Panc1 (cell line): Measurements from ENCODE around the gene TESMIN. TPM values are rescaled to one million over a fixed set of nuclear protein-coding genes. Genes with fewer than 3 reads are reported as not detected.

ENCODE experiments used
- ATAC-seq: fragments of 200-7000 bp; cut with Tn5 transposase; 2 replicates; pipeline ENCODE4 v1.9.1; 2020; ENCODE audit warnings: mild to moderate bottlenecking, moderate library complexity
- BruUV-seq: library from RNA; stranded (reverse); fragments of 400-500 nt; replicated peaks from 2 replicates; lab custom pipeline; 2021; lab: Mats Ljungman, UMichigan
- CTCF ChIA-PET: fragments of 300-600 bp; sonication (Branson Sonifier 250); formaldehyde crosslinking; loops from one replicate; lab custom pipeline; 2022; ENCODE audit warnings: antibody characterized with exemption; lab: Charles Lee
- POLR2A ChIA-PET: fragments of 300-600 bp; sonication (Branson Sonifier 250); formaldehyde crosslinking; loops from one replicate; lab custom pipeline; 2022; ENCODE audit warnings: antibody characterized with exemption; lab: Charles Lee
- DNase-seq: peaks from one replicate; pipeline ENCODE4 v3.0.0-alpha.2; 2010; ENCODE audit warnings: low read depth, low spot score
- H3K27ac ChIP-seq: 2 replicates; pipeline ENCODE4 v1.5.1; 2011; ENCODE audit warnings: mild to moderate bottlenecking, low read length, inconsistent platforms
- H3K27me3 ChIP-seq: fragments of 200-500 bp; sonication (Bioruptor generic); 2 replicates; pipeline ENCODE4 v1.6.0; 2014; ENCODE audit warnings: low read length, inconsistent platforms; ENCODE audit not compliant: control insufficient read depth, insufficient read depth
- H3K36me3 ChIP-seq: fragments of 200-500 bp; sonication (Bioruptor generic); 2 replicates; pipeline ENCODE4 v1.5.1; 2014; ENCODE audit warnings: inconsistent platforms, mild to moderate bottlenecking, low read length, moderate library complexity; ENCODE audit not compliant: control insufficient read depth, insufficient read depth
- H3K4me1 ChIP-seq: 2 replicates; pipeline ENCODE4 v1.5.1; 2011; ENCODE audit warnings: inconsistent platforms, mild to moderate bottlenecking, low read length, moderate library complexity; ENCODE audit not compliant: control insufficient read depth, insufficient read depth
- H3K4me3 ChIP-seq, 2 experiments: 2 replicates each; pipeline ENCODE4 v1.5.1; 2011 to 2012; ENCODE audit warnings: low read depth in 2 of 2, low read length in 2 of 2, mild to moderate bottlenecking in 2 of 2, inconsistent platforms in 1 of 2, moderate library complexity in 1 of 2
- H3K9me3 ChIP-seq: fragments of 200-500 bp; sonication (Bioruptor generic); 2 replicates; pipeline ENCODE4 v1.5.1; 2014; ENCODE audit warnings: low read depth, mild to moderate bottlenecking, inconsistent platforms, low read length, moderate library complexity; ENCODE audit not compliant: control insufficient read depth, insufficient read depth
- CTCF ChIP-seq: fragments of 450-650 bp; IDR thresholded peaks from 2 replicates; pipeline ENCODE4 v1.5.1; 2017; ENCODE audit warnings: mild to moderate bottlenecking
- POLR2AphosphoS5 ChIP-seq: IDR thresholded peaks from 2 replicates; pipeline ENCODE4 v1.6.1; 2012; ENCODE audit warnings: mild to moderate bottlenecking, low read depth, low read length, moderate library complexity
- REST ChIP-seq, 2 experiments: IDR thresholded peaks; 2 replicates each; pipeline ENCODE4 v1.6.1; 2011 to 2012; ENCODE audit warnings: low read depth in 2 of 2, control low read depth in 1 of 2, low read length in 1 of 2, mild to moderate bottlenecking in 1 of 2, moderate library complexity in 1 of 2; ENCODE audit not compliant: insufficient read depth in 1 of 2
- SIN3A ChIP-seq: IDR thresholded peaks from 2 replicates; pipeline ENCODE4 v1.6.1; 2012; ENCODE audit warnings: low read depth, mild to moderate bottlenecking, low read length, moderate library complexity, borderline replicate concordance; ENCODE audit not compliant: insufficient read depth
- TCF7L2 ChIP-seq: IDR thresholded peaks from 2 replicates; pipeline ENCODE4 v1.6.1; 2011; ENCODE audit warnings: mild to moderate bottlenecking, low read depth, low read length, inconsistent platforms
- in situ Hi-C: cut with HindIII; loops from 2 replicates; pipeline ENCODE4 v1.10.0; 2016; ENCODE audit warnings: low sequenced_read_pairs, low pct_unique_long_range_greater_than_20kb
- intact Hi-C: fragments of 100-400 bp; cut with micrococcal nuclease; formaldehyde crosslinking; loops from one replicate; pipeline ENCODE4 v1.10.0; 2022; ENCODE audit not compliant: unreplicated experiment
- total RNA-seq: library from RNA; stranded (reverse); gene quantifications from one replicate; pipeline ENCODE4 v1.2.1, GENCODE V29; 2021; ENCODE audit not compliant: unreplicated experiment

The TESMIN gene
- total RNA-seq, 1 experiment from 2014 or later = 47.6 TPM

GRCh38 chr11:68658097-68658496, 93.2 kb downstream of the TESMIN start:
- CTCF ChIA-PET = interaction anchor here (1.4 kb wide), 1 partner anchor 386 kb away, joined by 3 read pairs; no protein-coding TSS in a partner anchor
- Histone ChIP-seq H3K4me1 (0 out of 2 replicates have a peak, but pooled peaks cover 2% of the 10 kb centered on the region), H3K36me3 (no peaks in the 10 kb centered on the region; the same call in 1 of the 2 replicates), H3K9me3 (no peaks in the 10 kb centered on the region), H3K27ac (no peak overlapping the region), H3K4me3 (no peak overlapping the region), H3K27me3 (no peaks in the 10 kb centered on the region)
- no peak for DNase-seq
- TF ChIP-seq TCF7L2 = no peak
- no peak for TF ChIP-seq REST (IDR thresholded peaks at IDR 0.05; ENCODE audit: insufficient read depth in 1 of 2, low read depth in 2 of 2, low read length in 1 of 2)
- TF ChIP-seq POLR2AphosphoS5 = no peak
- TF ChIP-seq SIN3A = no peak
- TF ChIP-seq CTCF = no peak
- ATAC-seq = no peak
- POLR2A ChIA-PET = no interaction called here
- in situ Hi-C loops = no loop called here
- intact Hi-C loops = no loop called here
- no TSS peak for BruUV-seq

Other genes starting within 250 kb of the TESMIN start
- 16.5 TPM for gene GAL, start 67.0 kb downstream of the TESMIN start, total RNA-seq
- gene CPT1A, start 90.4 kb upstream of the TESMIN start, total RNA-seq = 153 TPM
- 94.9 TPM for gene MRPL21, start 152.3 kb upstream of the TESMIN start, total RNA-seq
- 27.8 TPM for gene IGHMBP2, start 152.4 kb upstream of the TESMIN start, total RNA-seq
- gene MRGPRD, start 229.5 kb upstream of the TESMIN start, total RNA-seq = not detected